Liver (tissue), 9 donors: ENCODE data around the gene CORO2A. TPM values are rescaled to one million over a fixed set of nuclear protein-coding genes. Genes with fewer than 3 reads are reported as not detected.

Source experiments
- DNase-seq: peaks from one replicate; pipeline ENCODE4 v3.0.0-alpha.2; 2017; ENCODE audit warnings: low spot score
- H3K27ac ChIP-seq, 2 donors: one replicate each; pipeline ENCODE4 v1.7.0; 2013; ENCODE audit warnings: inconsistent platforms in 2 of 2, low read length in 2 of 2, control low read depth in 1 of 2, low read depth in 1 of 2, mild to moderate bottlenecking in 1 of 2
- H3K27me3 ChIP-seq, 4 donors: one replicate each; pipeline versions ENCODE4 v1.6.1 to v1.7.0; 2013; ENCODE audit warnings: low read length in 3 of 4, inconsistent platforms in 1 of 4, mild to moderate bottlenecking in 1 of 4, moderate library complexity in 1 of 4; ENCODE audit not compliant: control insufficient read depth in 4 of 4, insufficient read depth in 4 of 4
- H3K36me3 ChIP-seq, 4 donors: one replicate each; pipeline versions ENCODE4 v1.6.1 to v1.7.0; 2013; ENCODE audit warnings: low read length in 3 of 4, mild to moderate bottlenecking in 3 of 4, low read depth in 1 of 4, moderate library complexity in 1 of 4; ENCODE audit not compliant: control insufficient read depth in 4 of 4, insufficient read depth in 3 of 4
- H3K4me1 ChIP-seq, 4 donors: one replicate each; pipeline versions ENCODE4 v1.6.1 to v1.7.0; 2013; ENCODE audit warnings: low read length in 3 of 4, mild to moderate bottlenecking in 3 of 4, moderate library complexity in 1 of 4; ENCODE audit not compliant: control insufficient read depth in 4 of 4, insufficient read depth in 4 of 4
- H3K4me3 ChIP-seq, 3 donors: one replicate each; pipeline versions ENCODE4 v1.6.1 to v1.7.0; 2013; ENCODE audit warnings: low read length in 3 of 3, control low read depth in 1 of 3, low read depth in 1 of 3, mild to moderate bottlenecking in 1 of 3
- H3K9ac ChIP-seq, 2 donors: one replicate each; pipeline ENCODE4 v1.7.0; 2013; ENCODE audit warnings: low read length in 2 of 2, mild to moderate bottlenecking in 2 of 2, moderate library complexity in 2 of 2, control low read depth in 1 of 2, low read depth in 1 of 2
- H3K9me3 ChIP-seq, 4 donors: one replicate each; pipeline versions ENCODE4 v1.6.1 to v1.7.0; 2013; ENCODE audit warnings: low read length in 3 of 4; ENCODE audit not compliant: control insufficient read depth in 4 of 4
- EGR1 ChIP-seq, 2 donors: IDR thresholded peaks; 2 replicates each; pipeline ENCODE4 v1.6.1; 2016 to 2018; ENCODE audit warnings: antibody characterized with exemption in 2 of 2, low read depth in 2 of 2
- FOXA1 ChIP-seq: IDR thresholded peaks from 2 replicates; pipeline ENCODE4 v1.6.1; 2016; ENCODE audit warnings: antibody characterized with exemption
- FOXA2 ChIP-seq: IDR thresholded peaks from 2 replicates; pipeline ENCODE4 v1.6.1; 2016; ENCODE audit warnings: antibody characterized with exemption
- GABPA ChIP-seq, 2 donors: IDR thresholded peaks in 1 of 2; conservative IDR thresholded peaks in 1 of 2; 2 replicates each; pipeline ENCODE4 v1.6.1; 2016; ENCODE audit warnings: antibody characterized with exemption in 2 of 2, mild to moderate bottlenecking in 1 of 2, moderate library complexity in 1 of 2
- HNF4A ChIP-seq, 2 donors: conservative IDR thresholded peaks; 2 replicates each; pipeline ENCODE4 v1.6.1; 2016; ENCODE audit warnings: antibody characterized with exemption in 2 of 2, mild to moderate bottlenecking in 2 of 2
- HNF4G ChIP-seq: IDR thresholded peaks from 2 replicates; pipeline ENCODE4 v1.6.1; 2016; ENCODE audit warnings: antibody characterized with exemption
- JUND ChIP-seq, 2 donors: IDR thresholded peaks; 2 replicates each; pipeline ENCODE4 v1.6.1; 2016; ENCODE audit warnings: antibody characterized with exemption in 2 of 2
- NR2F2 ChIP-seq: IDR thresholded peaks from 2 replicates; pipeline ENCODE4 v1.6.1; 2016; ENCODE audit warnings: antibody characterized with exemption
- RAD21 ChIP-seq, 2 donors: IDR thresholded peaks; 2 replicates each; pipeline ENCODE4 v1.6.1; 2016; ENCODE audit warnings: antibody characterized with exemption in 2 of 2, mild to moderate bottlenecking in 2 of 2
- RXRA ChIP-seq, 2 donors: IDR thresholded peaks; 2 replicates each; pipeline ENCODE4 v1.6.1; 2017 to 2018; ENCODE audit warnings: antibody characterized with exemption in 2 of 2, mild to moderate bottlenecking in 1 of 2
- SP1 ChIP-seq: IDR thresholded peaks from 2 replicates; pipeline ENCODE4 v1.6.1; 2018; ENCODE audit warnings: antibody characterized with exemption, mild to moderate bottlenecking
- YY1 ChIP-seq: IDR thresholded peaks from 2 replicates; pipeline ENCODE4 v1.6.1; 2016; ENCODE audit warnings: antibody characterized with exemption, mild to moderate bottlenecking
- WGBS: extraction: QIAGEN DNeasy Blood & Tissue Kit; methylation state at CpG from one replicate; pipeline ENCODE4 v1.1.7; 2013; 5-methylcytosine and 5-hydroxymethylcytosine counted together
- polyA plus RNA-seq, 2 donors: library from polyadenylated mRNA; stranded (reverse) in 1 of 2; unstranded in 1 of 2; fragments of 200-250 nt in 1 of 2; fragments of >200 nt in 1 of 2; fragmentation: Nextera tagmentation in 1 of 2; extraction: Ambion mirVana in 1 of 2; gene quantifications; one replicate each; pipeline versions ENCODE4 v1.2.1 to v1.2.3, GENCODE V29; 2013 to 2015
- total RNA-seq, 2 donors: library from RNA; depleted of rRNA; stranded (reverse); fragments of >200 nt; gene quantifications; one replicate each; pipeline ENCODE4 v1.2.3, GENCODE V29; 2014
- TF ChIP-seq, protein P1 (sequence below): fragments of 150-350 bp; IDR thresholded peaks from 2 replicates; pipeline ENCODE4 v1.5.1; 2017; ENCODE audit warnings: improper control_type of control experiment, low read depth, low read length; ENCODE audit not compliant: missing input control
- TF ChIP-seq, protein P2 (sequence below): IDR thresholded peaks from 2 replicates; pipeline ENCODE4 v1.6.1; 2016; ENCODE audit warnings: antibody characterized with exemption
- TF ChIP-seq, protein P3 (sequence below): IDR thresholded peaks from 2 replicates; pipeline ENCODE4 v1.6.1; 2016; ENCODE audit warnings: antibody characterized with exemption
- TF ChIP-seq, protein P4 (sequence below): IDR thresholded peaks from 2 replicates; pipeline ENCODE4 v1.6.1; 2016; ENCODE audit warnings: antibody characterized with exemption, mild to moderate bottlenecking
- donor health status: healthy.
- donor health status: healthy.
- donor health status: healthy.
- donor health status: healthy.
- donor health status: healthy.

The CORO2A gene, protein sequence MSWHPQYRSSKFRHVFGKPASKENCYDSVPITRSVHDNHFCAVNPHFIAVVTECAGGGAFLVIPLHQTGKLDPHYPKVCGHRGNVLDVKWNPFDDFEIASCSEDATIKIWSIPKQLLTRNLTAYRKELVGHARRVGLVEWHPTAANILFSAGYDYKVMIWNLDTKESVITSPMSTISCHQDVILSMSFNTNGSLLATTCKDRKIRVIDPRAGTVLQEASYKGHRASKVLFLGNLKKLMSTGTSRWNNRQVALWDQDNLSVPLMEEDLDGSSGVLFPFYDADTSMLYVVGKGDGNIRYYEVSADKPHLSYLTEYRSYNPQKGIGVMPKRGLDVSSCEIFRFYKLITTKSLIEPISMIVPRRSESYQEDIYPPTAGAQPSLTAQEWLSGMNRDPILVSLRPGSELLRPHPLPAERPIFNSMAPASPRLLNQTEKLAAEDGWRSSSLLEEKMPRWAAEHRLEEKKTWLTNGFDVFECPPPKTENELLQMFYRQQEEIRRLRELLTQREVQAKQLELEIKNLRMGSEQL
- total RNA-seq (1 to 10 TPM; 1.3 to 2.8 TPM), polyA plus RNA-seq (1 to 10 TPM; 1.2 to 1.5 TPM)

DNA sequence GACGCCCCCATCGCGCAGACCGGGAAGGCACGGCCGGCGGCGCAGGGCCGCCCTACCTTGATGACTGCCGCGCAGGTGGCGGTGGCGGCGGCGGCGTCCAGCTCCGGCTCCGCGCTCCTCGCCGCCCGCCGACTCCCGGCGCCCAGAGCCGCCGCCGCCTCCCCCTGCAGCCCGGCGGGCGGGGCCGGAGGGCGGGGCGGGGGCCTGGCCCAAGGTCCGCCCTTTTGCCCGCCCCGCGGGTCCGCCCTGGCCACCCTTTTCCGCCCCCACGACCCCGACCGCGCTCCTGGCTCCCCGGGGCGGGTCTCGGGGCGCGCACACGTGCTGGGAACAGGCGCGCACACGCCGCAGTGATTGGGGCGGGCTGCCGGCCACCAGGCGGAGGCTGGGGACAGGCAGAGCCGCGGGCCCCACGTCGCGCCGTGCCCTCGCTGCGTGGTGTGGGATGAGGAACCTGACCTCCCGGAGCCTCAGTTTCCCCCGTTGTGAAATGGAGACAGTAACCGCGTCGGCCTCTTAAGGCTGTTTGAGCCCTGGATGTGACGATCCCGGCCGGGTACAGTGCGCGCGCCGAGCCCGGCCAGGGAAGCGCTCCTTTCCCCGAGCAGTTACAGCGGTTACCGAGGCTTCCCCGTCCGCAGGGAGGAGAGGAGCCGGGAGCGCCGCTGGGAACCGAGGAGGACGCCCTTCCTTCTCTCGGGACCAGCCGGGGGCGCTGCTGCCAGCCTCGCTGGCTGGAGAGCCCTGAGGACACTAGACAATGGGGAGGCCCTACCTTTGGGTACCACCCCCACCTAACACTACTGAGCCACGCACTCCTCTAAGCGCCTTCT lies at the start of gene CORO2A:
Gene CORO2A, minus strand, starts transcription at position 135 of the 833 bp plus-strand sequence. CDS start 34,977 bp downstream, outside the sequence.
- Histone ChIP-seq H3K4me1 (peaks cover 0 to 22% (median 7%) of the 10 kb centered on the region in 4 donors), H3K27me3 (no peaks in the 10 kb centered on the region), H3K27ac (peak within 1 kb of the TSS; percentile 80 to 81), H3K4me3 (peak within 1 kb of the TSS; percentile 70 to 80 (median 72)), H3K36me3 (no peaks in the 10 kb centered on the region), H3K9ac (peak within 1 kb of the TSS in 1 of 2 donors; percentile 43), H3K9me3 (no peaks in the 10 kb centered on the region)
- WGBS, result 1% methylated on average over 95 of the region's 95 CpGs
- TF ChIP-seq HNF4A (conservative IDR thresholded peaks at IDR 0.05), result peak in 1 of 2 donors; percentile 39
- TF ChIP-seq RAD21 (IDR thresholded peaks at IDR 0.05), result peak; percentile 59 to 67
- TF ChIP-seq, protein P1, sequence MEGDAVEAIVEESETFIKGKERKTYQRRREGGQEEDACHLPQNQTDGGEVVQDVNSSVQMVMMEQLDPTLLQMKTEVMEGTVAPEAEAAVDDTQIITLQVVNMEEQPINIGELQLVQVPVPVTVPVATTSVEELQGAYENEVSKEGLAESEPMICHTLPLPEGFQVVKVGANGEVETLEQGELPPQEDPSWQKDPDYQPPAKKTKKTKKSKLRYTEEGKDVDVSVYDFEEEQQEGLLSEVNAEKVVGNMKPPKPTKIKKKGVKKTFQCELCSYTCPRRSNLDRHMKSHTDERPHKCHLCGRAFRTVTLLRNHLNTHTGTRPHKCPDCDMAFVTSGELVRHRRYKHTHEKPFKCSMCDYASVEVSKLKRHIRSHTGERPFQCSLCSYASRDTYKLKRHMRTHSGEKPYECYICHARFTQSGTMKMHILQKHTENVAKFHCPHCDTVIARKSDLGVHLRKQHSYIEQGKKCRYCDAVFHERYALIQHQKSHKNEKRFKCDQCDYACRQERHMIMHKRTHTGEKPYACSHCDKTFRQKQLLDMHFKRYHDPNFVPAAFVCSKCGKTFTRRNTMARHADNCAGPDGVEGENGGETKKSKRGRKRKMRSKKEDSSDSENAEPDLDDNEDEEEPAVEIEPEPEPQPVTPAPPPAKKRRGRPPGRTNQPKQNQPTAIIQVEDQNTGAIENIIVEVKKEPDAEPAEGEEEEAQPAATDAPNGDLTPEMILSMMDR, result peak; percentile 23
- peak; percentile 38 for TF ChIP-seq YY1
- peak; percentile 9 for TF ChIP-seq SP1
- peak; percentile 8 for TF ChIP-seq HNF4G
- TF ChIP-seq, protein P2, sequence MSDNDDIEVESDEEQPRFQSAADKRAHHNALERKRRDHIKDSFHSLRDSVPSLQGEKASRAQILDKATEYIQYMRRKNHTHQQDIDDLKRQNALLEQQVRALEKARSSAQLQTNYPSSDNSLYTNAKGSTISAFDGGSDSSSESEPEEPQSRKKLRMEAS, result no peak
- TF ChIP-seq RXRA (IDR thresholded peaks at IDR 0.05), result no peak
- peak; percentile 71 for DNase-seq

DNA sequence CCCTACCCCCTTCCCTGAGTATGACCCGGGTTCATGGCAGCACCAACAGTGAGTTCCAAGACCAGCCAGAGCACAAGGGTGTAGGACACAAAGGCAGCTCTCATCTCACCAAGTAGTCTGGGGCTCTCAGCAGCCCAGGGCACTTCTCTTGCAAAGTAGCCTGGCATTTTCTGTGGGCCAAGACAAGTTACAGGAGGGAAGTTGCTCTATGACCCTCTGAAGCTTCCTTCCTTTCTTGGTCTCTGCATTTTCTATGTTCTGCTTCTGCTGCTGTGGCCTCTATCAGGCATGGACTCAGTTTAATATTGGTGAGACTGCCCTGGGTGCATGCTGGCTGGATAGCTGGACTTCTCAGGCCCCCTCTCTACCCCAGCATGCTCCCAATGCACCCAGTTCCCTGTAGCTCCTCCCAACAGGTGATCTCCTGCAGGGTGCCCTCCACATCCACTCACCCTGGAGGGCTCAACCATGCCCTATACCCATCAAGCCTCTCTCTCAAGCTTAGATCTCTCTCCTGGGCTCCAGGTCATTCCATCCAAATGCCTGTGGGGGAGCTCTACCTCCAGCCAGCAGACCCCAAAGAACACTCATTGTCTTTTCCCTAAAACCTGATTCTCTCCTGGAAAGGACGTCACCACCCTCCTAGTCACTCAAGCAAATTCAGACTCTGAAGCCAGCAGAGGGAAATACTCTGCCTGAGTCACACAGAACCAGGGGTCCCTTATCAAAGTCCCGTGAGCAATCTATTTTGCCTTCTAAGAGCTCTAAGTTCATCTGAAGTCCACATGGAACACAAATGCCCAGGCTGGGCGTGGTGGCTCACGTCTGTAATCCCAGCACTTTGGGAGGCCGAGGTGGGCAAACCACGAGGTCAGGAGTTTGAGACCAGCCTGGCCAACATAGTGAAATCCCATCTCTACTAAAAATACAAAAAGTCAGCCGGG lies 49.2 kb upstream of the CORO2A start:
- Histone ChIP-seq H3K27me3 (no peaks in the 10 kb centered on the region), H3K36me3 (peaks cover 0 to 2% (median 0%) of the 10 kb centered on the region in 4 donors), H3K9me3 (no peaks in the 10 kb centered on the region), H3K4me3 (no peak overlapping the region), H3K9ac (no peak overlapping the region), H3K4me1 (no peaks in the 10 kb centered on the region), H3K27ac (no peak overlapping the region)
- no peak for DNase-seq
- no peak for TF ChIP-seq FOXA1
- no peak for TF ChIP-seq RAD21 (IDR thresholded peaks at IDR 0.05)
- TF ChIP-seq, protein P3, sequence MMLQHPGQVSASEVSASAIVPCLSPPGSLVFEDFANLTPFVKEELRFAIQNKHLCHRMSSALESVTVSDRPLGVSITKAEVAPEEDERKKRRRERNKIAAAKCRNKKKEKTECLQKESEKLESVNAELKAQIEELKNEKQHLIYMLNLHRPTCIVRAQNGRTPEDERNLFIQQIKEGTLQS, result no peak
- TF ChIP-seq JUND (IDR thresholded peaks at IDR 0.05), result no peak
- TF ChIP-seq, protein P4, sequence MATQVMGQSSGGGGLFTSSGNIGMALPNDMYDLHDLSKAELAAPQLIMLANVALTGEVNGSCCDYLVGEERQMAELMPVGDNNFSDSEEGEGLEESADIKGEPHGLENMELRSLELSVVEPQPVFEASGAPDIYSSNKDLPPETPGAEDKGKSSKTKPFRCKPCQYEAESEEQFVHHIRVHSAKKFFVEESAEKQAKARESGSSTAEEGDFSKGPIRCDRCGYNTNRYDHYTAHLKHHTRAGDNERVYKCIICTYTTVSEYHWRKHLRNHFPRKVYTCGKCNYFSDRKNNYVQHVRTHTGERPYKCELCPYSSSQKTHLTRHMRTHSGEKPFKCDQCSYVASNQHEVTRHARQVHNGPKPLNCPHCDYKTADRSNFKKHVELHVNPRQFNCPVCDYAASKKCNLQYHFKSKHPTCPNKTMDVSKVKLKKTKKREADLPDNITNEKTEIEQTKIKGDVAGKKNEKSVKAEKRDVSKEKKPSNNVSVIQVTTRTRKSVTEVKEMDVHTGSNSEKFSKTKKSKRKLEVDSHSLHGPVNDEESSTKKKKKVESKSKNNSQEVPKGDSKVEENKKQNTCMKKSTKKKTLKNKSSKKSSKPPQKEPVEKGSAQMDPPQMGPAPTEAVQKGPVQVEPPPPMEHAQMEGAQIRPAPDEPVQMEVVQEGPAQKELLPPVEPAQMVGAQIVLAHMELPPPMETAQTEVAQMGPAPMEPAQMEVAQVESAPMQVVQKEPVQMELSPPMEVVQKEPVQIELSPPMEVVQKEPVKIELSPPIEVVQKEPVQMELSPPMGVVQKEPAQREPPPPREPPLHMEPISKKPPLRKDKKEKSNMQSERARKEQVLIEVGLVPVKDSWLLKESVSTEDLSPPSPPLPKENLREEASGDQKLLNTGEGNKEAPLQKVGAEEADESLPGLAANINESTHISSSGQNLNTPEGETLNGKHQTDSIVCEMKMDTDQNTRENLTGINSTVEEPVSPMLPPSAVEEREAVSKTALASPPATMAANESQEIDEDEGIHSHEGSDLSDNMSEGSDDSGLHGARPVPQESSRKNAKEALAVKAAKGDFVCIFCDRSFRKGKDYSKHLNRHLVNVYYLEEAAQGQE, result no peak
- TF ChIP-seq, protein P2, result no peak
- TF ChIP-seq YY1, result no peak
- TF ChIP-seq HNF4A (conservative IDR thresholded peaks at IDR 0.05), result no peak
- no peak for TF ChIP-seq NR2F2
- TF ChIP-seq GABPA (IDR thresholded peaks at IDR 0.05 in 1 of 2, conservative IDR thresholded peaks at IDR 0.05 in 1 of 2), result no peak
- no peak for TF ChIP-seq RXRA (IDR thresholded peaks at IDR 0.05)
- no peak for TF ChIP-seq SP1
- TF ChIP-seq, protein P1, result no peak
- TF ChIP-seq EGR1 (IDR thresholded peaks at IDR 0.05; ENCODE audit: low read depth in 2 of 2), result no peak
- TF ChIP-seq FOXA2, result no peak
- no peak for TF ChIP-seq HNF4G
- 91% methylated on average over 8 of the region's 8 CpGs for WGBS
